GM21423 (cell line): ENCODE data around the gene FOXL3.

ENCODE experiments used
- ATAC-seq: cut with Tn5 transposase; IDR thresholded peaks from one replicate; pipeline ENCODE4 v1.9.1; 2021; ENCODE audit warnings: mild to moderate bottlenecking, moderate library complexity; ENCODE audit not compliant: unreplicated experiment

Gene FOXL3

GRCh38 chr7:318878-319661 is 29.1 kb downstream of the FOXL3 start:
- no peak for ATAC-seq

- no peak for ATAC-seq
Observed at GRCh38 chr7:320297-320696, 30.3 kb downstream of the FOXL3 start.

GRCh38 chr7:322111-322671 is 32.2 kb downstream of the FOXL3 start:
- no peak for ATAC-seq

GRCh38 chr7:322708-323111 is 32.7 kb downstream of the FOXL3 start:
- ATAC-seq, result no peak

- ATAC-seq, result no peak
Observed at GRCh38 chr7:323410-323809, 33.4 kb downstream of the FOXL3 start.

- no peak for ATAC-seq
Observed at GRCh38 chr7:324011-324410, 34.0 kb downstream of the FOXL3 start.

- ATAC-seq, result no peak
Observed at GRCh38 chr7:325051-325798, 35.3 kb downstream of the FOXL3 start.

- ATAC-seq, result no peak
Observed at GRCh38 chr7:325811-326210, 35.8 kb downstream of the FOXL3 start.

- ATAC-seq, result no peak
Observed at GRCh38 chr7:326273-326672, 36.3 kb downstream of the FOXL3 start.

- no peak for ATAC-seq
Observed at GRCh38 chr7:326809-327232, 36.9 kb downstream of the FOXL3 start.

GRCh38 chr7:327233-327931 is 37.4 kb downstream of the FOXL3 start:
- no peak for ATAC-seq

GRCh38 chr7:327991-328702 is 38.2 kb downstream of the FOXL3 start:
- no peak for ATAC-seq

- ATAC-seq, result no peak
Observed at GRCh38 chr7:329691-330281, 39.8 kb downstream of the FOXL3 start.

- no peak for ATAC-seq
Observed at GRCh38 chr7:330511-331230, 40.7 kb downstream of the FOXL3 start.

- no peak for ATAC-seq
Observed at GRCh38 chr7:332020-332517, 42.1 kb downstream of the FOXL3 start.

GRCh38 chr7:332646-333392 is 42.8 kb downstream of the FOXL3 start:
- no peak for ATAC-seq

- ATAC-seq, result no peak
Observed at GRCh38 chr7:333393-333764, 43.4 kb downstream of the FOXL3 start.

- ATAC-seq, result no peak
Observed at GRCh38 chr7:334618-335357, 44.8 kb downstream of the FOXL3 start.
